ENCODE measurements around the gene GPR87.

GRCh38 chr3:151283387-151283786, 33.2 kb downstream of the GPR87 start:
- TF ChIP-seq POLR2A (IDR thresholded peaks at IDR 0.05) (no peak), CTCF (IDR thresholded peaks at IDR 0.05) (no peak)
